H9 (cell line): ENCODE results near the gene TRHDE. TPM values are rescaled to one million over a fixed set of nuclear protein-coding genes. Genes with fewer than 3 reads are reported as not detected.

Experiments
- DNase-seq: peaks from one replicate; pipeline ENCODE4 v3.0.0-alpha.2; 2017
- H2AFZ ChIP-seq: one replicate; pipeline ENCODE4 v1.6.1; 2013; ENCODE audit warnings: mild to moderate bottlenecking, low read length, control low read depth, moderate library complexity
- H2AK5ac ChIP-seq: 2 replicates; pipeline ENCODE4 v1.6.1; 2013; ENCODE audit warnings: low read length, control low read depth, mixed read lengths; ENCODE audit not compliant: insufficient read length
- H2BK120ac ChIP-seq: one replicate; pipeline ENCODE4 v1.6.1; 2013; ENCODE audit warnings: low read depth, mild to moderate bottlenecking, low read length, control low read depth, inconsistent platforms; ENCODE audit not compliant: poor library complexity, severe bottlenecking
- H2BK12ac ChIP-seq: 2 replicates; pipeline ENCODE4 v1.6.1; 2013; ENCODE audit warnings: low read length, control low read depth, mixed read lengths, low read depth; ENCODE audit not compliant: insufficient read length
- H2BK15ac ChIP-seq: 2 replicates; pipeline ENCODE4 v1.6.1; 2013; ENCODE audit warnings: low read depth, low read length, control low read depth
- H2BK20ac ChIP-seq: one replicate; pipeline ENCODE4 v1.6.1; 2013; ENCODE audit warnings: low read depth, mild to moderate bottlenecking, low read length, control low read depth, inconsistent platforms; ENCODE audit not compliant: poor library complexity, severe bottlenecking
- H2BK5ac ChIP-seq: 2 replicates; pipeline ENCODE4 v1.6.1; 2013; ENCODE audit warnings: low read length, control low read depth, mixed read lengths; ENCODE audit not compliant: insufficient read length
- H3K14ac ChIP-seq: 2 replicates; pipeline ENCODE4 v1.6.1; 2013; ENCODE audit warnings: low read length, control low read depth; ENCODE audit not compliant: insufficient read depth
- H3K18ac ChIP-seq: 2 replicates; pipeline ENCODE4 v1.6.1; 2013; ENCODE audit warnings: low read depth, mild to moderate bottlenecking, mixed read lengths, low read length, control low read depth; ENCODE audit not compliant: insufficient read length
- H3K23ac ChIP-seq: 2 replicates; pipeline ENCODE4 v1.6.1; 2013; ENCODE audit warnings: low read length, control low read depth, mixed read lengths, low read depth; ENCODE audit not compliant: insufficient read length
- H3K23me2 ChIP-seq: 2 replicates; pipeline ENCODE4 v1.6.1; 2013; ENCODE audit warnings: low read depth, mild to moderate bottlenecking, mixed read lengths, low read length, control low read depth; ENCODE audit not compliant: insufficient read length, poor library complexity, severe bottlenecking
- H3K27ac ChIP-seq: 2 replicates; pipeline ENCODE4 v1.5.1; 2013; ENCODE audit warnings: low read length, control low read depth, mixed read lengths, low read depth; ENCODE audit not compliant: insufficient read length
- H3K27me3 ChIP-seq: 2 replicates; pipeline ENCODE4 v1.6.1; 2013; ENCODE audit warnings: low read length, control low read depth, inconsistent platforms; ENCODE audit not compliant: insufficient read depth
- H3K4ac ChIP-seq: 2 replicates; pipeline ENCODE4 v1.6.1; 2013; ENCODE audit warnings: low read depth, mild to moderate bottlenecking, control low read depth, inconsistent platforms, low read length, moderate library complexity
- H3K4me1 ChIP-seq: 2 replicates; pipeline ENCODE4 v1.6.1; 2013; ENCODE audit warnings: low read length, control low read depth, inconsistent platforms; ENCODE audit not compliant: insufficient read depth
- H3K4me2 ChIP-seq: 2 replicates; pipeline ENCODE4 v1.6.1; 2013; ENCODE audit warnings: low read length, control low read depth, mixed read lengths; ENCODE audit not compliant: insufficient read length, insufficient read depth
- H3K56ac ChIP-seq: 2 replicates; pipeline ENCODE4 v1.6.1; 2013; ENCODE audit warnings: low read depth, mild to moderate bottlenecking, mixed read lengths, low read length, control low read depth; ENCODE audit not compliant: insufficient read length
- H3K79me1 ChIP-seq: 2 replicates; pipeline ENCODE4 v1.6.1; 2013; ENCODE audit warnings: low read depth, mild to moderate bottlenecking, moderate library complexity, low read length, control low read depth, inconsistent platforms; ENCODE audit not compliant: insufficient read depth, poor library complexity, severe bottlenecking
- H3K79me2 ChIP-seq: 2 replicates; pipeline ENCODE4 v1.6.1; 2013; ENCODE audit warnings: low read length, control low read depth, inconsistent platforms; ENCODE audit not compliant: insufficient read depth
- H3K9ac ChIP-seq: 2 replicates; pipeline ENCODE4 v1.6.1; 2013; ENCODE audit warnings: low read length, control low read depth, mixed read lengths; ENCODE audit not compliant: insufficient read length; ENCODE audit errors: extremely low read depth
- H3K9me3 ChIP-seq: one replicate; pipeline ENCODE4 v1.6.1; 2013; ENCODE audit warnings: low read depth, low read length, inconsistent platforms; ENCODE audit not compliant: control insufficient read depth
- H3T11ph ChIP-seq: one replicate; pipeline ENCODE4 v1.6.1; 2013; ENCODE audit warnings: mild to moderate bottlenecking, low read length, control low read depth, inconsistent platforms
- H4K20me1 ChIP-seq: one replicate; pipeline ENCODE4 v1.6.1; 2013; ENCODE audit not compliant: control insufficient read depth, insufficient read length, insufficient read depth
- H4K5ac ChIP-seq: 2 replicates; pipeline ENCODE4 v1.6.1; 2013; ENCODE audit warnings: low read depth, mild to moderate bottlenecking, mixed read lengths, low read length, control low read depth; ENCODE audit not compliant: insufficient read length
- H4K8ac ChIP-seq: replicated peaks from 2 replicates; pipeline ENCODE4 v1.6.1; 2013; ENCODE audit warnings: low read length, control low read depth, mixed read lengths, low read depth; ENCODE audit not compliant: insufficient read length
- H4K91ac ChIP-seq: 2 replicates; pipeline ENCODE4 v1.6.1; 2013; ENCODE audit warnings: low read depth, mild to moderate bottlenecking, moderate library complexity, mixed read lengths, low read length, control low read depth; ENCODE audit not compliant: insufficient read length
- H3K27ac Mint-ChIP-seq, 3 experiments: 2 replicates in 2 of 3; 3 replicates in 1 of 3; pipeline ENCODE4 v1.8.0; 2020 to 2021; ENCODE audit warnings: mixed read lengths in 3 of 3, mild to moderate bottlenecking in 1 of 3, moderate library complexity in 1 of 3
- H3K27me3 Mint-ChIP-seq: 2 replicates; pipeline ENCODE4 v1.8.0; 2021; ENCODE audit warnings: low read depth, mild to moderate bottlenecking, moderate library complexity, mixed read lengths
- H3K36me3 Mint-ChIP-seq, 3 experiments: 2 replicates in 2 of 3; 3 replicates in 1 of 3; pipeline ENCODE4 v1.8.0; 2020 to 2021; ENCODE audit warnings: low read depth in 3 of 3, mixed read lengths in 3 of 3; ENCODE audit not compliant: insufficient read depth in 1 of 3
- H3K4me1 Mint-ChIP-seq, 2 experiments: 2 replicates each; pipeline ENCODE4 v1.8.0; 2020; ENCODE audit warnings: mixed read lengths in 2 of 2
- H3K4me3 Mint-ChIP-seq, 2 experiments: 2 replicates in 1 of 2; 3 replicates in 1 of 2; pipeline ENCODE4 v1.8.0; 2020 to 2021; ENCODE audit warnings: mild to moderate bottlenecking in 2 of 2, mixed read lengths in 2 of 2, moderate library complexity in 1 of 2
- H3K9me3 Mint-ChIP-seq, 2 experiments: 2 replicates in 1 of 2; 3 replicates in 1 of 2; pipeline ENCODE4 v1.8.0; 2020; ENCODE audit warnings: mild to moderate bottlenecking in 2 of 2, mixed read lengths in 2 of 2, moderate library complexity in 1 of 2
- CTCF ChIP-seq: fragments of 200-600 bp; sonication (generic); conservative IDR thresholded peaks from 3 replicates; pipeline ENCODE4 v1.8.0; 2021; ENCODE audit warnings: antibody characterized with exemption, mild to moderate bottlenecking
- WGBS: extraction: QIAGEN DNeasy Blood & Tissue Kit; methylation state at CpG from one replicate; pipeline ENCODE4 v1.1.7; 2013; ENCODE audit warnings: missing lambda C conversion rate, low lambda C conversion rate, mixed read lengths; ENCODE audit not compliant: insufficient read length; ENCODE audit errors: extremely low coverage; 5-methylcytosine and 5-hydroxymethylcytosine counted together
- total RNA-seq: library from RNA; stranded (reverse); gene quantifications from 2 replicates; pipeline ENCODE4 v1.2.1, GENCODE V29; 2021

Gene TRHDE
- total RNA-seq, 1 experiment from 2014 or later, result 1.0 TPM

DNA sequence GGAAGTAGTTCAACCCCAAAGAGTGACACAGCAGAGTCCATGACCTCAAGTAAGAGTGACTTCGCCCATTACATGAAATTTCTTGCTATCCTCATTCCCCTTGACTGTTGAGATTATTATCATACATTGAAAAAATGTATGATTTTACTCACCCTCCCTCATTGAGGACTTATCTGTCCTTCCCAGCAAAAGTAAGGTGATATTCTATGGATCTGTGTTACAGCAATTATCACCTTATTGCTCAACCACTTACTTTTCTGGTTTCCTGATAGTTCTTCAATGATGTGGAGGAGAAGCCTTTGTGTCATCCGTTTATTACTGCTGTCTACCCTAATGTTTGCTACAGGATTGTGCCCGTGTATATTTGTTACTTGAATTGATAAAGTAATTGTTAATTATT, 306.2 kb downstream of the TRHDE start:
- no CpG with 5 or more reads among the region's 3 CpGs for WGBS
- Histone ChIP-seq H2BK20ac (no peak overlapping the region), H3K56ac (no peak overlapping the region), H3T11ph (no peak overlapping the region), H4K5ac (no peak overlapping the region), H4K8ac (no peak overlapping the region), H3K4me1 (no peaks in the 10 kb centered on the region), H3K23me2 (no peaks in the 10 kb centered on the region), H3K27me3 (no peaks in the 10 kb centered on the region), H2BK120ac (no peak overlapping the region), H3K4ac (no peak overlapping the region), H3K79me2 (no peaks in the 10 kb centered on the region), H4K91ac (no peak overlapping the region), H2BK5ac (no peak overlapping the region), H3K23ac (no peak overlapping the region), H3K18ac (no peak overlapping the region), H3K27ac (no peak overlapping the region), H3K9me3 (no peaks in the 10 kb centered on the region), H4K20me1 (no peaks in the 10 kb centered on the region), H3K4me2 (no peak overlapping the region), H2AK5ac (no peak overlapping the region), H3K79me1 (no peaks in the 10 kb centered on the region), H3K9ac (no peak overlapping the region), H3K14ac (no peak overlapping the region), H2BK12ac (no peak overlapping the region), H2BK15ac (no peak overlapping the region), H2AFZ (no peak overlapping the region)
- no peak overlapping the region for H3K27ac Mint-ChIP-seq
- TF ChIP-seq CTCF, result no peak
- no peaks in the 10 kb centered on the region for H3K4me1 Mint-ChIP-seq
- no peak overlapping the region for H3K4me3 Mint-ChIP-seq
- no peaks in the 10 kb centered on the region for H3K27me3 Mint-ChIP-seq
- no peak for DNase-seq
- no peaks in the 10 kb centered on the region for H3K36me3 Mint-ChIP-seq
- no peaks in the 10 kb centered on the region for H3K9me3 Mint-ChIP-seq
